GM23248 (cell line): ENCODE measurements around the gene APP.

Source experiments
- EZH2 ChIP-seq: fragments of 200-600 bp; sonication (generic); IDR thresholded peaks from 2 replicates; pipeline ENCODE4 v1.6.1; 2018; ENCODE audit warnings: antibody characterized with exemption, mild to moderate bottlenecking; ENCODE audit not compliant: insufficient read depth, poor library complexity, severe bottlenecking
- EZH2phosphoT487 ChIP-seq: fragments of 200-600 bp; sonication (generic); IDR thresholded peaks from 2 replicates; pipeline ENCODE4 v1.6.1; 2018; ENCODE audit warnings: antibody characterized with exemption, moderate library complexity, mild to moderate bottlenecking, low read depth; ENCODE audit not compliant: insufficient read depth

- TF ChIP-seq EZH2: no peak
- no peak for TF ChIP-seq EZH2phosphoT487
These were observed 73.1 kb downstream of the APP start for GRCh38 chr21:26097475-26097874.
